Activated T-cell treated with anti-CD3 and anti-CD28 coated beads for 24 hours (primary cell): ENCODE data around the gene NUMA1.

Experiments
- DNase-seq: peaks from one replicate; pipeline ENCODE4 v3.0.0-alpha.2; 2020; ENCODE audit warnings: low read depth

The NUMA1 gene

DNA sequence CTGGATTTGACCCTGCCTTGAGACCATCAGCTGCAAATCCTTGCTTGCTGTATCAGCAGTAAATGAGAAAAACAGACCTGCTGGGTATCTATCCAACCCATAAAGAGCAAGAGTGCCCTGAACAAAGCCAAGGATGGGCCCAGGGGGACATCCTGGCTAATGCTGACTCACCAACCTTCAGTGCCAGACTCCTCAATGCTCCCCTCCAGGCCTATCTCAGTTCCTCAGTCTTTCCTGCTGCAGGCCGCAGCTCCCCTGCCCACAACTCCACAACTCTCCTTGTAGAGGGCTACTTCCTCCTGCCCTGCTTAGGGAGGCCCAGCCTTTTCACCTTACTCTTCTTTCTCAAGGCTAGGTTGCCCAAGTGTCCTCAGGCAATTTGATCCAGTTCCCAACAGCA, 20.1 kb upstream of the NUMA1 start:
- DNase-seq = no peak

- no peak for DNase-seq
Measured at GRCh38 chr11:72100009-72100408, 19.7 kb upstream of the NUMA1 start.

DNA sequence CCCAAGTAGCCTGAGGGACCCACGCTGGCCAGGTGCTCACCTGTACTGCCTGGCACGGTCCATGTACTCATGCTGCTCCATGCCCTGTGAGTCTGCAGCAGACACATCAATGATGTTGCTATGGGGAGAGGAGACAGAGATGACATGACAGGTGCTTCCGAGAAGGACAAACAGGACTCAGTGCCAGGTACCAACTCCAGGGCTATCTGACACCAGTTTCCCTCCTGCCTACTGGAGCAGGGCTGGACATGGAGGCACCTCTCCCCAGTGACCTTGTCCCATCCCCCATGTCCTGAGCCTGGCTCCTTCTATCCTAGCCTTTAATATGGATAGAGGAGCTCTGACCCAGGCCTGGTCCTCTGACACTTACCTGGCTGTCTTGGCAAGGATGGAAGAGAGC, 18.4 kb upstream of the NUMA1 start:
- no peak for DNase-seq

DNA sequence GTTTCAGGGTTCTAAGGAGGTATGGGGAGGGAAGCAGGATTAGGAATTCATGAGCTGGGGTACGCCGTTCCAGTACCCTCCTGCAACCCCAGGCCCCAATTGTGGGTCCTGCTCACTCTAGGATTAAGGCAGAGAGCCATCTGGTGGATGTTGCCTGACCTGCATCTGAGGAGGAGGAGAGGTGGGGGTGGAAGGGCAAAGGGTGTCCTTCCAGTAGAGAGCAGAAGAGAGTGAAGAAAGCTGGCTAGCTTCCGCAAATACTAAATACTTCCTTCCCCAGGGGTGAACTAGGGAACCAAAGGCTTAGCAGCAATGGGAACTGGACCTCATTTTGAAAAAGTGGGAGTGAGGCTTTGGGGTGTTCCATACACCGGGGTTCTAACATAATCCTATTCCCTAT, 10.9 kb upstream of the NUMA1 start:
- DNase-seq = peak; percentile 49

DNA sequence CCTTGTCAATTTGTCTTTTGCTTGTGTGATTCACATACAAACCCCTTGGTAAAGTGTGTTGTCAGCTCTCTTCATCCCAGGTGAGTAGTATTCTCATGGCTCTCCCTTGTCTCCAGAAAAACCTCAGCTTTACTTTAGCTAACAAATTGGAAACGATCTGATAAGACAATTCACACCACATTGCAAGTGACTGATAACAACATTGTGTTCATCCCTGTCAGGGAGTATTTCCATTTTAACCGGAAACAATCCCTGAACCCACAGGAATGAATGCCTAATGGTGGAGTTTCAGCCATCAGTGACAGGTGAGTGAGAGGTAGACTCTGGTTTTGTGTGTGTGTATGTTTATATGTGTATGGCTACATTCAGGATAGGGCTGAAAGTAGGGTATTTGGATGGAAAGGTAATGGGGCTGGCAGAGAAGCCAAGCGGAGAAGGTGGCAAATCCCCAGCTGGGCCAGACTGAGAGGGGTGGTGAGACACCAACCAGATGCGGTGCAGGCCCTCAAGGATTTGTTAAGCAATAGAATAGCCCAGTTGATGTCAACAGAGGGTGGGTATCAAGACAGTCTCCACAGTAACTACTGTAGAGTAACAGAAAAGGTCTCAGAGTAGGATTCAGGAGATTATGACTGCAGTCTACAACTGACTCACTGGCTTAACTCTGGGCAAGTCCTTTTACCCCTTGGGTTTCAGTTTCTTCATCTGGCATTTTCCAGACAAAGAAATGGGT, 7.9 kb upstream of the NUMA1 start:
- no peak for DNase-seq

DNA sequence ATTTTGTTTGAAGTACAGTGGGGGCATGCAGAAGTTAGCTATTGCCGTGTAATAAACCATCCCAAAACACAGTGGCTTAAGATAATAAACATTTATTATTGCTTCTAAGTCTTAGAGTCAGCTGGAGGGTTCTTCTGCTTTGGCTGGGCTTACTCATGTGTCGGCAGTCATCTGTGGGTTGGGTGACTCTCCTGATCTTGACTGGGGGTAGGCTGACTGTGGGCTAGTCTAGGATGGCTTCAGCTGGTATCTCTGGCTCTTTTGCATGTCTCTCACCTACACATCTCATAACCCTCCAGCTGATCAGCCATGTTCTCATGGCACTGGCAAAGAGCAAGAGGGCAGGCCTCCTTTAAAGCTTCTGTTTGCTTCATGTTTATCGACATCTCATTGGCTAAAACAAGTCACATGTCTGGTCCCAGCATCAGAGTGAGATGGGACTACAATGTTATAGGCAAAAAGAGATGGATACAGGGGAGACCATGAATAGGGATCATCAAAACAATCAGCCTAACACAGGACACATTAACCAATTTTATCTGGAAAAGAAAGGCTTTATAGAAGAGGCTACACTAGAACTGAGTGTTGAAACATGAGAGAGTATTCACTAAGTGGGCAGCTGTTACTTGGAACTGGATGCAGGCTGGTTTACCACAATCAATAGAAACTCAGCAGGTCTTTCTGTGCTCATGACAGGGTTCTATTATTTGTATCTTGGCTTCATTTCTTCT, 5.4 kb upstream of the NUMA1 start:
- DNase-seq = no peak

- DNase-seq = no peak
Measured at GRCh38 chr11:72084965-72085364, 4.6 kb upstream of the NUMA1 start.

GRCh38 chr11:72084076-72084475, 3.7 kb upstream of the NUMA1 start:
- no peak for DNase-seq

DNA sequence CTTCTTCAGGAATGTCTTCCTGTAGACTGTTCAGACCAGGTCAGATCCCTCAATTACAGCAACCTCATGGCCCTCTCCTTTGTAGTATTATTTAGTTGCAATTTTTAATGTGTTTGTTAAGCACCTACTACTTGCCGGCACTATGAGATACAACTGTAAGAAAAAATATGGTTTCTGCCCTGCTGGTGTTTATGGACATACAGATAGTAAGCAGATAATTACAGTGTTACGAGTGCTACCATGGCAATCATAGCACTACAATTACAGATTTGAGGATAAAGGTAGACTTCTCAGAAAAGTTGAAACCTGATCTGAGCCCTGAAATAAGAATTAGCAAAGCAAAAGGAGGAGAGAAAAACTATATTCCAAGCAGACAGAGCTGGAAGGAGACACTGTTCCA, 3.1 kb upstream of the NUMA1 start:
- no peak for DNase-seq

DNA sequence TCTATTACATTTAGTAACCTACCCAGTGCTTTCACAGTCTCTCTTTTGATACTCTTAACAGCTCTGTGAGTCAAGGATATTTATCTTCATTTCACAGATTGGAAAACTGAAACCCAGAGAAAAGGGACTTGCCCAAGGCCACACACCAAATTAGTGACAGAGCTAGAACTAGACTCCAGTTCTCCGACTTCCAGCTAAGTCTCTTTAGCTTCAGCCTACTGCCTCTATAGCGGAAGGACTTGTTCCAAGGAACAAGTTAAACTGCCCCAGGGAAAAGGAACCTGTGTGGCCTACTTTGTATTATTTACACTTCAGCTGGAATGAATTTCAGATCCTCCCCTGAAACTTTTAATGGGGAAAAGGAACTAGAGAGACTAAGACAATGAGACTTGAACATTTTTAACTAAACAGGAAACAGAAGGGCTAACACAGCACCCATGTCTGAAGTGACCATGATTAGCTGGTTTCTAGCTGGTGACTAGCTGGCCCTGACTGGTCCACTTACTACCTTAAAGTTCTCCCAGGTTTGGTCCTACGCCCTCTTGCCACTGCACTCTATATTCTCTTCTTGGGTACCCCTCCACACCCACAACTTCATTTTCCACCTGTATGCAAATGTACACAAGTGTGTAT, 1.6 kb upstream of the NUMA1 start:
- no peak for DNase-seq

DNA sequence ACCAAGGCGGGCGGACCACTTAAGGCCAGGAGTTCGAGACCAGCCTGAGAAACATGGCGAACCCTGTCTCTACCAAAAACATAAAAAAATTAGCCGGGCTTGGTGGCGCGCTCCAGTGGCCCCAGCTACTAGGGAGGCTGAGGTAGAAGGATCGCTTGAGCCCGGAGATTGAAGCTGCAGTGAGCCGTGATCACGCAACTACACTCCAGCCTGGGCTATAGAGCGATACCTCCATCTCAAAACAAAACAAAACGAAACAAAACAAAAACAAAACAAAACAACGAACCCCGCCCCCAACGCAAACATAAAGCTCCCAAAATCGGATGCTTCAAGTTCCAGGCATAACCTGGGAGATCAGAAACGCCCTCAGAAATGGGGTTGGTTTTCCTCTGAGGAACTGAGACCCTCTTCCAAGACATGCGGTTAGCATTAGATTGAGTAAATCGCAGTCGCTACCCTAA, 872 bp upstream of the NUMA1 start:
- no peak for DNase-seq

GRCh38 chr11:72079819-72080325, 470 bp downstream of the NUMA1 start:
- no peak for DNase-seq

DNA sequence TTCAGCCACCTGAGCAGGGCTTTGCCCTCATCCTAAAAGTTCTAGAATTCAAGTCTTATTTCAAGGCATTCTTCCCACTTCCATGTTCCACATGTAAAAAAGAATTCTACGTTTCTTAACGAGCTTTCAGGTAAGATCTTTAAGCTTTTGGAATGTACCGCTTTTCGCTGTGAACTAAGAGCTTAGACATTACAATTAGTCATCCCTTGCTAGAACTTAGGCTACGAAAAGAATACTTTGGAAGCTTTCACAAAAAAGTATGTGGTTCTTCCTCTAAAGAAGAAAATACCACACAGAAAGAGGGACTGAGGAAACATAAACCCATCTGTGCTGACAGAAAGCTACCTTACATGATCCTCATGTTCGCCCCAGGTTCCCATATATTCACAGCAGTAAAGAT, 1.9 kb downstream of the NUMA1 start:
- DNase-seq = no peak

- DNase-seq = no peak
Measured at GRCh38 chr11:72075756-72076155, 4.6 kb downstream of the NUMA1 start.

DNA sequence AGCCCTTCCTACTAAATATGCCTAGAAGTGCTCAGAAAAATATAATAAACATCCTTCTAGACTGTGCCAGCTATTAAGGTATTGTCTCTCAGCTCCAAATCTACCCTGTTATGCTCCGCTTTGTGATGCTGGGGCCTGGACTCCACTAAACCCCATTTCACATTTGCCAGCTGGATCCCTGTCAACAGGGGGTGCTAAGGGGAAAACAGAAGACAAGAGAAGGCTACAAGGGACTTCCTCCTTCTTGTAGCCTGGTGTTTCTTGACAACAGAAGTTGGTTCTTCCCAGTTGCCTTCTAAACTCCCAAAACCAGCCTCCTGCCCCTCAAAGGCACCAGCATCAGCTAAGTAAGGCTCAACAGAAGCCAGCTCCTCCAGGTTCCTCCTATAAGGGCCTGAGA, 5.2 kb downstream of the NUMA1 start:
- no peak for DNase-seq

- DNase-seq = no peak
Measured at GRCh38 chr11:72072348-72072747, 8.0 kb downstream of the NUMA1 start.

DNA sequence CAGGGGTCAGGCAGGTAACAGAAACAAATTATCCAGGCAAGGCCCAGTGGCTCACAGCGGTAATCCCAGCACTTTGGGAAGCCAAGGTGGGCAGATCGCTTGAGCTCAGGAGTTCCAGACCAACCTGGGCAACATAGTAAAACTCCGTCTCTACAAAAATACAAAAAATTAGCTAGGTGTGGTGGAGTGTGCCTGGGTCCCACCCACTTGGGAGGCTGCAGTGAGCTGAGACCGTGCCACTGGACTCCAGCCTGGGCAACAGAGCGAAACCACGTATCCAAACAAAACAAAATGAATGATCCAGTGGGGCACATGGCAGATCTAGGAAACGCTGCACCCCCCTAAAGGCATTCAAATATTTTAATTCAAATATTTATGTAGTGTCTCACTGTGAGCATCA, 9.9 kb downstream of the NUMA1 start:
- DNase-seq = no peak

- DNase-seq = no peak
Measured at GRCh38 chr11:72069787-72070251, 10.5 kb downstream of the NUMA1 start.

DNA sequence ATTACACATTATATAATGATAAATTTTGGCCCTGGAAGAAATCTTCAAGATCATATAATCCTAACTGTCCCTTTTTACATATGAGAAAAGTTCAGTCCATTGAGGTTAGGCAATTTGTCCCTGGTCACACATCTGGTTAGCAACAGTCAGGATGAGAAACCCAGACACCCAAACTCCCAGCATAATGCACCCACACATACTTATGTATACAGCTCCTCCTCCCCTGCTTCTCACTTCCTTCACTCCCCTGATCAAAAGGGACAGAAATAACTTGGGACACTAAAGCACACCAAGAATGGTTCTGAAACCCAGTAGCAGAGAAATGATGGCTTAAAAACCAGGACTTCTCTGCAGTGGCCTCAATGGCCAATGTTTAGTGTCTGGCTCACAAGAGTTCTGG, 11.1 kb downstream of the NUMA1 start:
- no peak for DNase-seq

GRCh38 chr11:72067676-72068075, 12.7 kb downstream of the NUMA1 start:
- DNase-seq = no peak

- no peak for DNase-seq
Measured at GRCh38 chr11:72067266-72067665, 13.1 kb downstream of the NUMA1 start.

GRCh38 chr11:72066855-72067254, 13.5 kb downstream of the NUMA1 start:
- no peak for DNase-seq
